Measurements from ENCODE around the gene SH2D1A.

- TF ChIP-seq YY1 (IDR thresholded peaks at IDR 0.05; ENCODE audit: low read depth), result no peak
- TF ChIP-seq POLR2AphosphoS5 (IDR thresholded peaks at IDR 0.05; ENCODE audit: low read depth, low read length), result no peak
- TF ChIP-seq CTCF (IDR thresholded peaks at IDR 0.05), result no peak
- TF ChIP-seq MAX (IDR thresholded peaks at IDR 0.05; ENCODE audit: low read depth), result no peak
- no peak for TF ChIP-seq JUND (IDR thresholded peaks at IDR 0.05)
- TF ChIP-seq EP300 (IDR thresholded peaks at IDR 0.05; ENCODE audit: borderline replicate concordance in 1 of 2, low read depth in 1 of 2, low read length in 1 of 2), result no peak
- TF ChIP-seq GATA2 (CRISPR knock-in tag; IDR thresholded peaks at IDR 0.05), result no peak
- TF ChIP-seq TAF1 (IDR thresholded peaks at IDR 0.05; ENCODE audit: borderline replicate concordance, low read depth, low read length), result no peak
- TF ChIP-seq CHD2 (IDR thresholded peaks at IDR 0.05; ENCODE audit: low read length, partially characterized antibody), result no peak
- no peak for TF ChIP-seq RCOR1 (IDR thresholded peaks at IDR 0.05; ENCODE audit: low read length)
- TF ChIP-seq FOXJ3 (CRISPR knock-in tag; IDR thresholded peaks at IDR 0.05), result no peak
- TF ChIP-seq FOXM1 (IDR thresholded peaks at IDR 0.05; ENCODE audit: low read depth), result no peak
Observed at GRCh38 chrX:124332481-124333424, 13.6 kb upstream of the SH2D1A start, which contains the start of gene TEX13D.
